GM12891 (cell line): ENCODE results near the gene KDM4B.

Experiments
- POLR2A ChIP-seq: IDR thresholded peaks from 2 replicates; pipeline ENCODE4 v1.6.1; 2011; ENCODE audit warnings: low read depth, low read length, control low read depth
- POLR2AphosphoS5 ChIP-seq: IDR thresholded peaks from 2 replicates; pipeline ENCODE4 v1.6.1; 2011; ENCODE audit warnings: low read depth, low read length, control low read depth
- SPI1 ChIP-seq: IDR thresholded peaks from 2 replicates; pipeline ENCODE4 v1.6.1; 2011; ENCODE audit warnings: low read depth, low read length, control low read depth
- TAF1 ChIP-seq: IDR thresholded peaks from 2 replicates; pipeline ENCODE4 v1.6.1; 2011; ENCODE audit warnings: low read depth, low read length, control low read depth

DNA sequence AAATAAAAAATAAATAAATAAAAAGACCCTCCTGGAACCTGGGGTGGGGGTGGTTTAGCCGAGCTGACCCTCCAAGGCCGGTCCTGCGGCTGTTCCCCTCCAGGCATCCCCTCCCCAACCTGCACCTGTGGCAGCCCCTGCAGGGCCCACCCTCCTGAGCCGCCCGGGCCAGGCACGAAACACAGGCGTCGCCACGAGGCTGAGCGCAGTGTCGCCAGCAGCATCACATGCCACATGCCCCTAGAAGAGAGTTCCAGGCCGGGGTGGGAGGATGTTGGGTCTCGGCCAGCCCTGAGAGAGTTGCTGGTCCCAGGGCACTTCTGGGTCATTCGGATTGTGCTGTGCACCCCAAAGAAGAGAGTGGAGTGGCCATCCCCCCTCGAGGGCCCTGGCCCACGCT is 82.0 kb downstream of the KDM4B start:
- TF ChIP-seq TAF1 (no peak), POLR2A (no peak), POLR2AphosphoS5 (no peak), SPI1 (no peak)
